ACC112 (cell line): ENCODE data around the gene CSPG4.
A peak's percentile ranks its signal among the peaks of the same experiment; 100 is the strongest.

Experiments used
- H2AFZ ChIP-seq: fragments of 200-600 bp; sonication (generic); one replicate; pipeline ENCODE4 v1.6.0; 2017; ENCODE audit warnings: antibody characterized with exemption, low read length; ENCODE audit not compliant: unreplicated experiment
- H3K27ac ChIP-seq: fragments of 200-600 bp; sonication (generic); 2 replicates; pipeline ENCODE4 v1.5.1; 2014; ENCODE audit warnings: low read depth, mild to moderate bottlenecking, antibody characterized with exemption, low read length, moderate library complexity
- H3K27me3 ChIP-seq: fragments of 200-600 bp; sonication (generic); 2 replicates; pipeline ENCODE4 v1.6.1; 2014; ENCODE audit warnings: mild to moderate bottlenecking, antibody characterized with exemption, low read length, moderate library complexity, mixed read lengths; ENCODE audit not compliant: insufficient read depth
- H3K36me3 ChIP-seq: fragments of 200-600 bp; sonication (generic); 2 replicates; pipeline ENCODE4 v1.6.1; 2016; ENCODE audit warnings: mild to moderate bottlenecking, antibody characterized with exemption, low read length, moderate library complexity, mixed read lengths; ENCODE audit not compliant: insufficient read depth
- H3K4me1 ChIP-seq: fragments of 200-600 bp; sonication (generic); one replicate; pipeline ENCODE4 v1.6.1; 2016; ENCODE audit warnings: low read length, mixed read lengths; ENCODE audit not compliant: insufficient read depth, unreplicated experiment, control insufficient read depth
- H3K4me3 ChIP-seq: fragments of 200-600 bp; sonication (generic); 2 replicates; pipeline ENCODE4 v1.5.1; 2014; ENCODE audit warnings: mild to moderate bottlenecking, low read depth, low read length
- H3K79me2 ChIP-seq: fragments of 200-600 bp; sonication (generic); one replicate; pipeline ENCODE4 v1.6.0; 2016; ENCODE audit warnings: low read length; ENCODE audit not compliant: control insufficient read depth, unreplicated experiment, insufficient read depth

The CSPG4 gene

GRCh38 chr15:75661100-75661755 is 51.4 kb downstream of the CSPG4 start:
- H3K4me3 ChIP-seq = peak overlapping the region; percentile 43; the same call in 1 of the 2 replicates

GRCh38 chr15:75659928-75660645 is 52.6 kb downstream of the CSPG4 start:
- H3K4me1 ChIP-seq = peaks cover 29% of the 10 kb centered on the region
- peaks cover 15% of the 10 kb centered on the region; the same call in 1 of the 2 replicates for H3K36me3 ChIP-seq
- no peaks in the 10 kb centered on the region for H3K27me3 ChIP-seq
- H3K4me3 ChIP-seq = no peak overlapping the region
- peaks cover 38% of the 10 kb centered on the region for H3K79me2 ChIP-seq
- H2AFZ ChIP-seq = no peak overlapping the region
- H3K27ac ChIP-seq = peak overlapping the region; percentile 99

More at GRCh38 chr15:75661100-75661755, 51.4 kb downstream of the CSPG4 start:
- peak overlapping the region; percentile 99 for H3K27ac ChIP-seq
- peaks cover 37% of the 10 kb centered on the region for H3K4me1 ChIP-seq
- H3K27me3 ChIP-seq = no peaks in the 10 kb centered on the region
- no peak overlapping the region for H2AFZ ChIP-seq
- H3K79me2 ChIP-seq = peaks cover 28% of the 10 kb centered on the region
- peaks cover 15% of the 10 kb centered on the region; the same call in 1 of the 2 replicates for H3K36me3 ChIP-seq

GRCh38 chr15:75659141-75659771 is 53.4 kb downstream of the CSPG4 start:
- Histone ChIP-seq H3K27me3 (no peaks in the 10 kb centered on the region), H3K4me1 (peaks cover 36% of the 10 kb centered on the region), H3K79me2 (peaks cover 47% of the 10 kb centered on the region), H3K27ac (peak overlapping the region; percentile 99), H2AFZ (no peak overlapping the region), H3K36me3 (peaks cover 15% of the 10 kb centered on the region; the same call in 1 of the 2 replicates), H3K4me3 (no peak overlapping the region)

GRCh38 chr15:75656813-75657212 is 55.8 kb downstream of the CSPG4 start:
- Histone ChIP-seq H3K4me3 (no peak overlapping the region), H3K27ac (no peak overlapping the region), H3K4me1 (peaks cover 54% of the 10 kb centered on the region), H3K79me2 (peaks cover 70% of the 10 kb centered on the region), H2AFZ (no peak overlapping the region), H3K36me3 (peaks cover 15% of the 10 kb centered on the region; the same call in 1 of the 2 replicates), H3K27me3 (no peaks in the 10 kb centered on the region)

GRCh38 chr15:75656331-75656730 is 56.3 kb downstream of the CSPG4 start:
- H3K79me2 ChIP-seq = peaks cover 70% of the 10 kb centered on the region
- H3K36me3 ChIP-seq = peaks cover 15% of the 10 kb centered on the region; the same call in 1 of the 2 replicates

GRCh38 chr15:75655931-75656330 is 56.7 kb downstream of the CSPG4 start:
- H2AFZ ChIP-seq = no peak overlapping the region
- no peak overlapping the region for H3K27ac ChIP-seq
- peaks cover 74% of the 10 kb centered on the region for H3K79me2 ChIP-seq
- H3K4me3 ChIP-seq = no peak overlapping the region
- H3K27me3 ChIP-seq = no peaks in the 10 kb centered on the region
- H3K36me3 ChIP-seq = peaks cover 15% of the 10 kb centered on the region; the same call in 1 of the 2 replicates
- H3K4me1 ChIP-seq = peaks cover 55% of the 10 kb centered on the region

More at GRCh38 chr15:75656331-75656730, 56.3 kb downstream of the CSPG4 start:
- no peaks in the 10 kb centered on the region for H3K27me3 ChIP-seq
- H3K4me3 ChIP-seq = no peak overlapping the region
- H3K4me1 ChIP-seq = peaks cover 54% of the 10 kb centered on the region
- H3K27ac ChIP-seq = no peak overlapping the region
- H2AFZ ChIP-seq = no peak overlapping the region

- no peak overlapping the region for H2AFZ ChIP-seq
- H3K79me2 ChIP-seq = peaks cover 87% of the 10 kb centered on the region
- H3K36me3 ChIP-seq = peaks cover 15% of the 10 kb centered on the region; the same call in 1 of the 2 replicates
- H3K4me3 ChIP-seq = no peak overlapping the region
- H3K27me3 ChIP-seq = no peaks in the 10 kb centered on the region
- no peak overlapping the region for H3K27ac ChIP-seq
- H3K4me1 ChIP-seq = peaks cover 55% of the 10 kb centered on the region
These were observed 58.3 kb downstream of the CSPG4 start for GRCh38 chr15:75654201-75654907.

- Histone ChIP-seq H3K4me3 (peak overlapping the region; percentile 96; the same call in 1 of the 2 replicates), H2AFZ (no peak overlapping the region), H3K27ac (no peak overlapping the region), H3K79me2 (peaks cover 94% of the 10 kb centered on the region), H3K36me3 (peaks cover 11% of the 10 kb centered on the region; the same call in 1 of the 2 replicates), H3K4me1 (peaks cover 54% of the 10 kb centered on the region), H3K27me3 (no peaks in the 10 kb centered on the region)
These were observed 59.2 kb downstream of the CSPG4 start for GRCh38 chr15:75653347-75653913.

- Histone ChIP-seq H2AFZ (no peak overlapping the region), H3K4me1 (peaks cover 54% of the 10 kb centered on the region), H3K4me3 (peak overlapping the region; percentile 96), H3K79me2 (peaks cover 92% of the 10 kb centered on the region), H3K27ac (peak overlapping the region; percentile 44), H3K36me3 (peaks cover 4% of the 10 kb centered on the region; the same call in 1 of the 2 replicates), H3K27me3 (no peaks in the 10 kb centered on the region)
These were observed 60.7 kb downstream of the CSPG4 start for GRCh38 chr15:75651810-75652543.
